NCI-H82 (cell line): Measurements from ENCODE around the gene CFAP210.
A peak's percentile ranks its signal among the peaks of the same experiment; 100 is the strongest.

Source experiments
- DNase-seq: peaks from one replicate; lab custom pipeline; 2025; lab: John Stamatoyannopoulos, UW

Gene CFAP210, protein sequence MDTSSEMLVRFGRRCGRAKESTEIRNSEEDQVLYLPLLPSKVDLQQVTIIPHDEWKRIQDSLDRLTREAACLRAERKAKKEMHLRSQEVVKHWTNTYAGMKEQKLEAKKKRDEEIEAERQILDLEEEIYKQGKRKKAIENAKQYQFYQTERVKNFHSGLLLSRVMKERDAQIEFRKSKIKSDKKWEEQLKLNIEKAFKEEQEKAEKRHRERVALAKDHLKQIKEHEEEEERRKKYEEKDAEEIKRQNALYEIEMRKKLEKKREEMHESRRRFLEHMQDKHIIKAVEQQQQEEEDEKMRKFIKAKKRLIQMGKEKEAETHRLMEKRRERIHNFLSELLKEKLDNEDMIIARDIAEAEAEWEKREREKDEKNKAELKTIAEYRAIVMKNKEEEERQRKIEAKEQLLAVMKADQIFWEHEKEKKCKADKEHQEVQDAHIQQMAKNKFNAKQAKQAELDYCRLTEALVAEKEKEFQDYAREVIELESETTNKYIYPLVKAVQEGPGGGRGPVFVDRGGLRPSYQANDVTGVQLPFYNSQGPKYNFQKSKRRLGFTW

DNA sequence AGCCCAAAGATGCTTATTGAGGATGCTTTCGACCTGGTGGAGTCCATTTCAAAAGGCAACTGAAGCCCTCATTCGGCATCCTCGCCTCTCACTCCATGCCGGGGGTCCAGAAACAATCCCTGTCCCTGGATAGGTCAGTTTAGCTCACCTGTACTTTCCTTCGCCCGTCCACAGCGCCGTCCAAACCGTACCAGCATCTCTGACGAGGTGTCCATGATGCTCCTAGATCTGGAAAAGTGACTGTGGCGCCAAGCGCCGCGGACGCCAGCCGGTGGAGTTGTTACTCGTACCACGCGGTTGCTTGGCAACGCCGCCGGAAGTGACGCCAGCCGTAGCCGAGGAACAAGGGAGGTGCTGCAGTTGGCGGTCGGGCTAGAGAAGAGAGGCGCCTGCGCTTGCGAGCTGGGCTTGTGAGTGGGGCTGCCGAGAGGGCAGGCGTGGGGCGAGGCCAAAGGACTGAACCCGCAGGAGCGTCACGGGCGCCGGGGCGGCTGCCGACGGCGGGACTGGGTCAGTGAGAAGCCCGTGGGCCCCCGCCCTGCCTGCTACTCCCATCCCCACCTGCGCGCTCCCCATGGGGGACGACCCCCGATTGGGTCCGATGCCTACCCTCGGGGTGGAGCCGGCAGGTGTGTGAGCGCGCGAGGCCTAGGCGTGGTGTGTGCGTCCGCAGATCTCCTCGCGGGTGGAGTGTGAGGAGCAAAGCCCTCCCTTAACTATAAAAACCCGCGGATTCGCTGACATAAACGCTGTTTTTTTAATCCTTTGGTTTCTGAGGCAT is at the start of gene CFAP210, which contains the start of gene PHOSPHO2:
Gene CFAP210, minus strand, starts transcription at position 293 of the 781 bp plus-strand sequence. Its CDS starts 78 bp downstream, at position 215.
Gene PHOSPHO2, plus strand, starts transcription at position 357 of the 781 bp plus-strand sequence. CDS start 6,503 bp downstream, outside the sequence.
- peak; percentile 99 for DNase-seq

DNA sequence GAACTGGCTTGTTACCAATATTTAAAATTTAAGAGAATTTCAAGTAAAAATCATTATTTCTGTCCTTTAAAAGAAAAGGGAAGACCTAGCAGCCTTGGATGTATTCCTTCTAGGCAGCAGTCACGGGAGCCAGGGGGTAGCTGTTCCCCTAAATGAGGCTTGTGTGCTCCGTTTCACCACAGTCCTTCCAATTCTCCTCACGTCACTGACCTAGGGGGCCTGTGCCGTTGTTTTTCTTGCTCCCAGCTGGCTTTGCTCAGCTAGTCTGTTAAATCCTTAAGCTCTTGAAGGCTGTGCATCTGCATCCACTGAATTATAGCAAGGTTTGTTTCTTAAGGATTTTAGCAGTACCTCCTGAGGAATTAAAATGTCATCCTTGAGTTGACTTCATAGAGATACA is 49.3 kb upstream of the CFAP210 start:
- peak; percentile 92 for DNase-seq

DNA sequence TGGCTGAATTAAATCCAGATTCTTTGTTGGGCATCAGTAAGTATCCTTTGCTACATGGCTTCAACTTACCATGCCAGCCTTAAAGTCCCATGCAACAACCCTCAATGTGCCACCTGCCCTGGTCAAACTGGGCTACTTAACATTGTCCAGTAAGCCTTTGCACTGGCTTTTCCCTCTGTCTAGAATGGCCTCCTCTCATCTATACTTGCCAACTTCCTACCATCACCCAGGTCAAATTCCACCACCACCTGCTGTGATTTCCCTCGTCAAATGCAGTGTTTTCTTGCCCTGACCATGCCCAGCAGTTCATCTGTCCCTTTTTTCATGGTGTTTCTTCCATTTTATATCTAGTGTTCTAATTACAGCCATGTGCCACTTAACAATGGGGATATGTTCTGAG is 45.1 kb upstream of the CFAP210 start:
- DNase-seq, result no peak

DNA sequence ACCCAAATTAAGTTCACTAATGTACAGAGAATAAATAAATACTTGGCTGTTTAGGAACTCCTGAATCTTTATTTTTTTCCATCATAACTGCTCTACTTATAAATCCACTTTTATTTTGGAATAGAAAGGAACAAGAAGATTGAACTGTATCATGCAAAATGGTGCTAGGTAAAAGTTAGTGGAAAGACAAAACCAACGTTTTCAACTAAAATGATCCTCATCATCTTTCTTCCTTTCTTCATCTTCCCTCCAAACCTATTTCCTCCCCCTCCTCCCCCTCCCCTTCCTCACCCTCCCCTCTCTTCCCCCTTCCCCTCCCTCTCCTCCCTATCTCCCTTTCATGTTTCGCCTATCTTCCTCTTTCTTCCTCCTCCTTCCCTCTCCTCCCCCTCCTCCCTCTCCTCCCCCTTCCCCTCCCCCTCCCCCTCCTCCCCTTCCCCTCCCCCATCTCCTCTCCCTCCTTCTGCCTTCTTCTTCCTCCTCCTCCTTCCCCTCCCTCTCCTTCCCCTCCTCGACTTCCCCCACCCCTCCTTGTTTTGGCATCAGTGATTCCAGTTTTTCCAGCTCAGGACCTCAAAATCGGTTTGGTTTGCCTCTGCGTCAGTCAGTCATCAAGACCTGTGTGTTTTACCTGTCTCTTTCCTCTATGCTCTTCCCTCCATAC is 44.5 kb upstream of the CFAP210 start:
- DNase-seq, result no peak

DNA sequence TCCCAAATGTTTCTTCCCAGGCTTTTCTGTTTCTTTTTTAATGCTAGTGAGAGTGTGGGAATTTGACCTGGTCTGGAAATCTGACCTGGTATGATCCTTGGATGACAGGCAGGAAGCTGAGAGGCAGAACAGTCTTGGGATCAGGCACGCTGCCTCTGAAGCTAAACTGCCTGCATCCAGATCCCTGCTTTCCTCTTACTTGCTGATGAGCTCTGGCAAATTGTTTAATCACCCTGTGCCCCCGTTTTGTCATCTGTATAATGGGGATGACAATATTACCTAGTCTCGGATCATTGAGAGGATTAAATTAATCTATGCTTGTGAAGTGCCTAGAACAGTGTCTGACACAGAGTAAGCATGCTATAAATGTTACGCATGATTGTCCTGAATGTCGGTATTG is 42.7 kb upstream of the CFAP210 start:
- peak; percentile 42 for DNase-seq

DNA sequence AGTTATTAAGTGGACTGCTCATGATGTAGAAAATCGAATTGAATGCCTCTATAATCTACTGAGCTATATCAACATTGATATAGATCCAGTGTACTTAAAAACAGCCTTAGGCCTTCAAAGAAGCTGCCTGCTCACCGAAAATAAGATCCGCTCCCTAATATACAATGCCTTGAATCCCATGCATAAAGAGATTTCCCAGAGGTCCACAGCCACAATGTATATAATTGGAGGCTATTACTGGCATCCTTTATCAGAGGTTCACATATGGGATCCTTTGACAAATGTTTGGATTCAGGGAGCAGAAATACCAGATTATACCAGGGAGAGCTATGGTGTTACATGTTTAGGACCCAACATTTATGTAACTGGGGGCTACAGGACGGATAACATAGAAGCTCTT is 41.4 kb upstream of the CFAP210 start:
- no peak for DNase-seq

DNA sequence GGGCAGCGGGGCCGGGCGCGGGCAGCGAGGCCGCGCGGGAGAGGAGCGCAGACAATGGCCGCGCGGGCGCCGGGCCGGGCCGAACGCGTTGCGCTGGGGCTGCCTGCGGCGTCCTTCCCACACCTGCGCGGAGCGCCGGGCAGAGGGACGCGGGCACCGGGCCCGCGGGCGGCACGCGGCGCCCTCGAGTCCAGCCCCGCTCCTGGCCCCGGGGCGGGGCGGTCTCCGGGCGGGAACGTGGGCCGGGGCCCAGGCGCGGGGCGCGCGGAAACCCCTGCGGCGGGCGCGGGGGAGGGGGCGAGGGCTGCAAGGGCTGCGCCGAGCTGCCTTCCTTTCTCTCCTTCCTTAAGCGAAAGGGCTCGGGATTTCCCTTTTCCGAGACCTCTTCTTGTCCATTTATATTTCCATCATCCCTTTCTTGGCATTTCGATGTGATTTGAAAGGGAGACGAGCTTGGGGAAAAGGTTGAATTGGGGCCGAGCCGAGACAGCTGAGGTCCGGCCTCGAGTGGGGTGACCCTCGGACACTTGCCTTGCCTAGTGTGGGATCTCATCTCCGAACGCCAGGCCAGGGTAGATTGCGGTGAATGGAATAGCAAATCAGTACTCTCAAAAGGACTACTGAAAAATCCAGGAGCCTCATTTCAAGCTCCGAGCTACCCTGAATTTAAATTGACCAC is 40.1 kb upstream of the CFAP210 start:
- DNase-seq, result peak; percentile 65

DNA sequence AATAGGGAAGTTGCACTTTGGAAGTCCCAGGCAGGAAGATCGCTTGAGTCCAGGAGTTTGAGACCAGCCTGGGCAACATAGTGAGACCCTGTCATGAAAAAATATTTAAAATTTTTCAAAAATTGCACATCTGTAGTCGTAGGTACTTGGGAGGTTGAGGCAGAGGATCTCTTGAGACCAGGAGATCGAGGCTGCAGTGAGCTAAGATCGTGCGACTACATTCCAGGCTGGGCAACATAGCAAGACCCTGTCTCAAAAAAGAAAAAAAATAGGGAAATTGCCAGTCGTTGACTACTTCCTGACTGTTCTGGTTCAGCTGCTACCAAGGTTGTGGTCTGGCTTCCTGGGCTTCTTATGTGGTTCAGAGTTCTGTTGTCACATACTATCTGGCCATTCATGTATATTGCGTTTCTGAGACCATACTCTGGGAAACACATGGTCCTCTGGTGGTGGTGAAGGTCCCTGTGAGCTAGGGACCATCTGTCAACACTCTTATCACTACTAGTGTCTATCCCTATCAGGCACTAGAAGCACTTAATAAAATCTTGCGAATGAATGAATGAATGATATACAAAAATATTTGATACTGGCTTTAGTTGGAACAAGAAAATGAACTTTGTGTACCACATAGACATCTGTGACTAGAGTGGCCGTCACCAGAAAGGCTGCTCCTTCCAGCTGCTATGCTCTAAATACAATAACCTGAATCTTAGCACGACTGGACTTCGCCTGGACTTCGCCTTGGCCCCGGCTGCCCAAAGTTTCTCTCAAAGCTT is 38.6 kb upstream of the CFAP210 start:
- peak; percentile 63 for DNase-seq

DNA sequence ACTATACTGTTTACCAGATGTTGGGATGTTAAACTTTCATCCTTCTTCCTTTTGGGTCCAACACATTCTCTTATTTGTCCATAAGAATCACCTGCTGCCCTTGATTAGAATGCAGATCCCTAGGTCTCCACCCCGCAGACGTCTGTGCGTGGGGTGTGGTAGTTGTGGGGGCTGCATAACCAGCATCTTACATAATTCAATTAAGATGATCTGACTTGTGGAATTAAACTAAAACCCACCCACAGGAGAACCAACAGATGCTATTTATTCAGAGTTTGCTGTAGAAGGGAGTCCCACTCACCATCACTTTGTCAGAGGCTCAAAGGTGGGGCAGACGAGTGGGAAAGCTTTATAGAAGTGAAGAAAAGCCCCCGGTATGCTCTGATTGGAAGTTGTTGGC is 37.9 kb upstream of the CFAP210 start:
- DNase-seq, result peak; percentile 69

DNA sequence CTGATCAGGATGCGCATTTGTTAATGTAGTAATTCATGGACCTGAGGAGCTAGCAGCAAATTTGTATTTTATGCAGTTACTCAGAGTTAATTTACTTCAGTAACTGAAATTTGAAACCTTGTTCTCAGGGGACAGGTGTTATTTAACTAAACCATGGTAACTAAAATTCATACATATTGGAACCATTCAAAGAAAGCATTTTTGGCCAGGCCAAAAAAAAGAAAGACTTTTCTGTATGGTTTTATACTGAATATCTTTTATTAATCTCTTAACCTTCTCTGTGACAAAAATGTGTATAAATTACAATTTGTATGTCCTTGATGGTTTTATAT is 35.0 kb upstream of the CFAP210 start:
- no peak for DNase-seq

DNA sequence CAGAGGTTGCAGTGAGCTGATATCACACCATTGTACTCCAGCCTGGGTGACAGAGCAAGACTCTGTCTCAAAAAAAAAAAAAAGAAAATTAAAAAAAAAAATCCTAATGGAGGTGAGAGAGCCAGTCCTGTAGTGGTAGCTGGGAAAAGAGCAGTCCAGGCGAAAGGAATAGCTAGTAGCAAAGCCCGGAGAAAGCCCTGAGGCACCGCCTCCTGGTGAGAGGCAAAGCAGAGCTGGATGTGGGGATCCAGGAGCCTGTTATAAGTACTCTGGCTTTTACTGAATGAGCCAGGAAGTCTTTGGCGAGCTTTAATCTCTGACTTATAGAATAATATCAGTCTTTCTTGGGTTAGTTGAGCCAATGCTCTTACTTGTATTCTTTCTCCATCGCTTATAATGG is 32.9 kb upstream of the CFAP210 start:
- DNase-seq, result peak; percentile 37

DNA sequence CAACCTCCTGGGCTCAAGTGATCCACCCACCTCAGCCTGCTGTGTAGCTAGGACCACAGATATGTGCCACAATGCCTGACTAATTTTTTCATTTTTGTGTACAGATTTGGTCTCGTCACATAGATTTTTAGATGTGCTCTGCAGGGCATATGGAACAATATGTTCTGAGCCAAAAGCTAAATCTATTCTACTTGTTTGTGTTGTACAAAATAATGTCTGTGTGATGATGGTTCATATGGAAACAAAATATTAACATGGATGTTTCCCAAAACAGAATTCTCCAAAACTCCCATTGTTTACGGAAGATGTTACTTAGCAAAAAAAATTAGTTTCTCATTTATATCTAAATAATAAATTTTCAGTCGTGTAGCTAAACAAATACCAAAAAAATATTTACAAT is 26.8 kb upstream of the CFAP210 start:
- no peak for DNase-seq

DNA sequence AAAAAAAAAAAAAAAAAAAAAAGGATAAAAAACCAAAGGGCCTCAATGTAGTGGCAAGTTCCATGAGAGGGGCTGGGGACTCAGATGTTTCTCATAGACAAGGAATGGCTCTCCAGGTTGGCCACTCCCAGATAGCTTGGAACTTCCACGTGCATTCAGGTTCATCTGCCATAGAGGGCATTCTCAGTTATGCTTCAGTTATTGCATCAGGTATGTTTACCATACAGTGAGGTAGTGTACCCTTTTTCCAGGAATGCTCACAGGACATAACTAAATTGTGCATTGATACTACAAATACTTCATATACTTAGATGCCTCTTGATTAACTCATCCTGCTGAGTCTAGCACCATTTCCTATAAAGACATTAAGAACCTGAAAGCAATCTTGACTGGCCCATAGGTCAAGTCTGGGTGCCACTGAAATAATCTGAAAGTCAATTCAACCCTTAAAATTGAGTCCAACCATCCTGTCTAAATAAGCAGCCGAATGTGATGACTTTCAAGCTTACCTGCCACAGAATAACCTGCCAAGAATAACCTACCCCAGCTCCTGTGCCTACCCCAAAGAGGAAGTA is 24.8 kb upstream of the CFAP210 start:
- DNase-seq, result no peak

DNA sequence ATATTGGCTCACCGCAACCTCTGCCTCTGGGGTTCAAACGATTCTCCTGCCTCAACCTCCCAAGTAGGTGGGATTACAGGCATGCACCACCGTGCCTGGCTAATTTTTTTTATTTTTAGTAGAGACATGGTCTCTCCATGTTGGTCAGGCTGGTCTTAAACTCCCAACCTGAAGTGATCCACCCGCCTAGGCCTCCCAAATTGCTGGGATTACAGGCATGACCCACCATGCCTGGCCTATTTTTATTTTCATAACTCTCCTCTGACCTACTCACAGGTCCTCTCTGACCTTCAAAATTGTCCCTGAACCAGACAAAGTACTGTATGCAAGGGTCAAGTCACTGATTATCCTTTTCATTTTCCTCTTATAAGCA is 23.5 kb upstream of the CFAP210 start:
- DNase-seq, result no peak

DNA sequence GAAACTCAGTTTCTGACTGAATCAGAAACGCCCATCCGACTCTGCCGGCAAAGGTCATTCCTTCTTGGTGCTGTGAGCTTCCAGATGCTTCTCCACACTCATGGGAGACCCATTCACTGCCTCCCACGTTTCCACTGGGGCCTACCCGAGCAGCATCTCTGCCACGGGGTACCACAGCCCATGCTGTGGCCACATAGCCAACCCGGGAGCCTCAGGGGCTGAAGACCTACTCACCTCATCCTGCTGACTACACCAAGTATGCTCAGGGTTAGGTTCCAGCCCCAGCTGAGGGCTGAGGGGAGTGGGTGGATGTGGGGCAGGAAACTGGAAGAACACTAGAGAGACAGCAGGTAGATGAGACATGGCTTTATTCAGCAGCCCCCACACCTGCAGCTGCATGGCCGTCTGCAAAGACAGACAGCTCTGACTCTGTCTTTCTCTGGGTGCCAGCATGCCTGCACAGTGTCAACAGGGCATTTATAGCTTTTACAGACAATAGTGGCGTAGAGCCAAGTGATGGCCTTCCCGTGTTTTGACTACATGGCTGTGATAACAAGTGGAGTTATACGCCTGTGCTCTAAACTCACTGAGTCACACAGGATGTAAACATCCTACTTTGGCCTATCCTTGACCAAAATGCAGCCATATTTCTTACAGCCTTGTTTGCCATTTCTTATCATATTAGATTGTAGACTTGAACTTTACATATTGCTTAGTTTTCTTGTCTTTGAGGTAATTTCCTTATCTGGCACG is 22.9 kb upstream of the CFAP210 start:
- DNase-seq, result no peak

DNA sequence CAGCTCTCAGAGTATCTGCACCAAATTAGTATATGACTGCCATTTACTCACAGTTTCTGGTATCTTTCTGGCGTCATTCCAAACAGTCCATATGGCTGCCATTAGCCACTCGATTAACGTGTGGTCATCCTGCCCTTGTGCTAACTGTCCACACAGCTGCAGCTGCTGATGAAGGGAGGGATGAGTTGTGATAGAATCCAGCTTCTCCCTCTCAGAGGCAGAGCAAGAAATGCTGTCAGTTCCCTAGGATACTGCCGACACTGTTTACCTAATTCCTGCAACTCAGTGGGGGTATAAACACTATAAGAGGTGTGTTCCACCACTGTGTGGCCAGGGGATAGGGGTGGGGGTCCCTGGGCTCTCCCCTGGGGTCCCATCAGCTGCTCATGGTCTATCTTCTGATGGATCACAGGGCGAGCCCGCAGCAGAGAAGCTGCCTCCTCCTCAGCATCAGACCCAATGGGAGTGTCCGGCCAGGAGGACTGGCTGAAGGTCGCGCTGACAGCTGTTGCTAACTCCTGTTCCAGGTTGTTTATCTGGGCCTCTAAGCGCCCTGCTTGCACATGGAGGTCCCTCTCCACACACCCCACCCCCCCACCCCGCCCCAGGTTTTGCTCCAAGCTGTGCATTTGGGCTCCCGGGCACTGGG is 22.2 kb upstream of the CFAP210 start:
- peak; percentile 73 for DNase-seq

DNA sequence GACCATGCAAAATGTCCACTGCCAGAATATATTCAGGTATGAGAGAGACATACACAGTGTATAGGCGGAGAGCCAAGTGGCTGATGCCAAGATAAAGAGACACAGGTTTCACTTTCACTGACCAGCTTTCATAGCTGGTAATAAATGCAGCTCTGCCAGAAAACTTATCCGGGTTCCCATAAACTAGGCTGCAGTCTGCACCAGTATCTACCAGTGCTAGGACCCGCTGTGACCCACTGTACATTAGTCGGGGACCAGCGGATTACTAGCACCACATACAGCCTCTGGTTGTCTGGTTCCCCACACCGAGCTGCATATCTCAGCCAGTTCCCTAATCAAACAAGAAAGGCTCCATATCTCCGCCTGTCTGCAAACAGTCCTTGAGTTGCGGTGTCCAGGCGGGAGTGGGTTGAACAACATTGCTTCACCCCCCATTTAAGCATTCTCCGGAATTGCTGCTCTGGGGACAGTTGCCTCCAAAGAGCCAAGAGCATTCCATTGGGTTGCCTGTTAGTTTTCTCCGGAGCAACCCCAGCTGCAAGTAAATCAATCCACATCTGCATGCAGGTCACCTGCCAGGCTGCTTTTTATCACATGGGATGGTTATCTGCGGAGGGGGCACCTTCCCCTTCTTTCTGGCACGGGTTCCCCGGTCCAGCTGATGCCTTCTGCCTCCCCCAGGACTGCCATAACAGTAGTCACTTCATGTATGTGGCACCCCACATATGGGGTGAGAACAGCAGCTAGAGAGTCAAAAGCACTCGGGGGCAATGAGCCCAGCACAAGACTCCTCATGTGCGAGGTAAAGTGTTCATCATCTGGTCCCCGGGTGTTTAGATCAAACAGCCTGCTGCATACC is 21.4 kb upstream of the CFAP210 start:
- no peak for DNase-seq

DNA sequence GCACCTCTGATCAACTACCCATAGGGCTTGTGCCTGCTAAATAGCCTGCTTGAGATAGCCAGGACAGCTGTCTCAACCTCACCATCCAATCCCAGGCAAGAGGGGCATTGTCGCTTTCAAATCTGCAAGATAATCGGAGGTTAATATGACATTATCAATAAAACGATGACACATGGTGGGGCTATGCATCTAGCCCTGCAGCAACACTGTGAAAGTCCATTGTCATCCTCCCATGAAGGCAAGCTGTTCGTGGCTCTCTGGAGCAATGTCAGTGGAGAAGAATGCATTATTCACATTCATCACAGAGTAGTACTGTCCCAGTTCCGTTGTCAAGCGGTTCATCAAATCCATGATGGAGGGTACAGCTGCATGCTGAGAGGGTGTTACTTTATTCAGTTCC is 20.5 kb upstream of the CFAP210 start:
- DNase-seq, result no peak

DNA sequence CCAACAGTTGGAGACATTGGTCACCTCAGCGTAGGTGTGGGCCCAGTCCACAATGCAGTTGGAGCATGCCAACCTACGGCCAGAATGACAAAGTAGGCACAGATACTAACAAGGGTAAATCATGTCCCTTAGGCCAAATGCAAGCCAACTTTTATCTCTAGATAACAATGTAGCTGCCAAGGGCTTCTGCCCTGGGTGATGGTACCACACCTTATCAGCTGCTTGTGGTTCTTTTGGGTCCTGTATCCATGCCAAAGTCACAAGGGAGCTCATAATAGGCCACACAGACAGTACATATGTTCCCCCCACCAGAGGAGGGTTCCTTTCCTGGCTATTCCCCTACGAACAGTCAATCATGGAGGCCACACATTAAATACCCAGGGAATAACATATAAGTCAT is 19.1 kb upstream of the CFAP210 start:
- no peak for DNase-seq
